Kidney glomerular epithelial cell (primary cell): ENCODE results near the gene DYNLT2.
"Not testable (repeated sequence)": the region's sequence is repeated elsewhere in the genome, so short reads cannot be mapped to it uniquely, and the experiment has no call there.

Experiments
- DNase-seq: peaks from one replicate; lab custom pipeline; 2025; lab: John Stamatoyannopoulos, UW

DYNLT2 gene

DNA sequence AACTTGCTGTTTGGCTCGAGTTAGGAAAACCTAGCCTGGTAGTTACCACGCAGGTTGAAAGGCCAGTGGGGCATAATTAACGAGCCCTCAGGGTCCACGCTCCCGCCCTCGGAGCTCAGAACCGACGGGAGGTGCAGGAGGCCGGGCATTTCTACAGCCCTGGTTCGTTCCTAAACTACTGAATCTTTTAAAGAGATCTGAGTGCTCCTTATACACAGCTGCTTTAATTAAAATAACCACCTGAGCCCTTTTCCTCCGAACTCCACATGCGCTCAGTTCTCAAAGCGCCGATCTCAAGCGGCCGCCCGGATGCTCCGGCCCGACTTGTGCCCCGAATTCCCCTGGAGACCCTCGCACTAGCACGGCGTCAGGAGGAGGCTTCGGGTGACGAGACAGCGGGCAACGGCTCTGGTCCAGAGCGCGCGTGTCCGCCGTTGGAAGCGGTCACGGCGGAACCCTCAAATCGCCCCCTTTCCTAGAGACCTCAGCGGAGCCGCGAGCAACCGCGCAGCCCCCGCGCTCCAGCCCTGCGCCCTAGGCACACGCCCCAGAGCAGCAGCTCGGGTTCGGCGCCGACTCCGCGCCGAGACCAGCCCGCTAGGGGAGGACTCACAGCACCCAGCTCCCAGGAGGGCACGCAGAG, 49.9 kb downstream of the DYNLT2 start:
- DNase-seq: no peak

GRCh38 chr6:169700296-169700695, 51.1 kb downstream of the DYNLT2 start:
- no peak for DNase-seq

DNA sequence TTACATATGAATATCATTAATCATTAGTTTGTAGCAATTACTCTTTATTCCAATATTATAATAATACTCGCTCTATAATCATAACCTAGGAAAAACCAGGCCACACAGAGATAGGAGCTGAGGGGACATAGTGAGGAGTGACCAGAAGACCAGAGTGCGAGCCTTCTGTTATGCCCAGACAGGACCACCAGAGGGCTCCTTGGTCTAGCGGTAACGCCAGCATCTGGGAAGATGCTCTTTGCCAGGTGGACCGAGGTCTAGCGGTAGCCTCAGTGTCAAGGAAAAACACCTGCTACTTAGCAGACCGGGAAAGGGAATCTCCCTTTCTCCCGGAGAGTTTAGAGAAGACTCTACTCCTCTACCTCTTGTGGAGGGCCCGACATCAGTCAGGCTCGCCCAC, 54.3 kb downstream of the DYNLT2 start:
- DNase-seq: not testable (repeated sequence)

DNA sequence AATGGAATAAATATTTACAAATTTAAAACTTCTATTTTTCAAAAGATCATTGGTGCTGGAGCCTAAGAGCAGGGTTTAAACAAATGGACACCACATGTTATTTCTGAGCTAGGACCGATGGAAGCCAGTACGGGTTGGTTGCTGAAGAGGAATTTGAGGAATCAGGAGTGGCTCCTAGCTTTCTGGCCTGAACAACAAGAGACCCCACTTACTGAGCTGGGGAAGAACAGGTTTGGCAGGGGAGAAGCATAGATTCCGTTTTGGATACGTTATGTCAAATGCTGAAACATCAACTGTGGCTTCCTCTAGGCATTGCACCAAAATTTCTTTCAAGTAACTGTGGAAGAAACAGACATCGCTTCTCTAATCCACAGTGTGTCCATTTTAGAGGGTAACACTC, 56.2 kb downstream of the DYNLT2 start:
- no peak for DNase-seq

- no peak for DNase-seq
Measured at GRCh38 chr6:169692516-169692915, 58.9 kb downstream of the DYNLT2 start.

GRCh38 chr6:169691260-169691659, 60.1 kb downstream of the DYNLT2 start:
- DNase-seq: no peak
